Measurements from ENCODE around the gene GRIA1.

The GRIA1 gene

GRCh38 chr5:153500178-153500577 lies 9.7 kb downstream of the GRIA1 start:
- DNase-seq: no peak

DNA sequence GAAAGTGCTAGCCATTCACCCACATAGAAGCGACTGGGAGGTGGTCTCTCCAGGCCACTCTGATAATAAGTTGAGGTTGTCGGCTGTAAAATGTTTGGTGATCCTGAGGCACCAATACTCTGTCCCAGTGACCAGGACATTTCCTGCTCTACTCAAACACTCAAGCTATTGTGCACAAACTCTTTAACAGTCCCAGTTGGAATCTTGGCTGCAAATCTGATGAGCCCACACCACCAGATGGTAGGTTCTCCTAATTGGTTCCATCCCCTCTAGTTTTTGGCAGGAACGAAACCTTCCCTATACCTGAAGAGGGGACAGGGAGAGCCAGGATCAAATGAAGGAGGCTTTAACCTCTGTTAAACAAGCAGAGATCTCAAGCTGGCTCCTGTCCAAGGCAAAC lies 14.3 kb downstream of the GRIA1 start:
- no peak for DNase-seq

DNA sequence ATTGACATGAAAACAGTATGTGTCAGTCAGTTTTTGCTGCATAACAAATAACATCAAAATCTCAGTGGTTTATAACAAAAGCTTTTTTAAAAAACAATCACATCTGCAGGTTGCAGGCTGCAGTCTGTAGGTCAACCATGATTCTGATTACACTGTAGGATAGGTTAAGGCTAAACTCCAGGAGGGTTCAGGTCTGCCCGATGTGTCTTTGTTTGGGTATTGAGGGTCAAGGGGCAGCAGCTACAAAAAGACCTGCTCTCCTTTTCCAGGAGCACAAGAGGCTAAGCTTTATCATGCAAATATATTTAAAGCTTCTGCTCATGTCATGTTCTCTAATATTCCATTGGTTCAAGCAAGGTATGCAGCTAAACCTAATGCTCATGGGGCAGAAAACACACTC lies 18.2 kb downstream of the GRIA1 start:
- no peak for DNase-seq

DNA sequence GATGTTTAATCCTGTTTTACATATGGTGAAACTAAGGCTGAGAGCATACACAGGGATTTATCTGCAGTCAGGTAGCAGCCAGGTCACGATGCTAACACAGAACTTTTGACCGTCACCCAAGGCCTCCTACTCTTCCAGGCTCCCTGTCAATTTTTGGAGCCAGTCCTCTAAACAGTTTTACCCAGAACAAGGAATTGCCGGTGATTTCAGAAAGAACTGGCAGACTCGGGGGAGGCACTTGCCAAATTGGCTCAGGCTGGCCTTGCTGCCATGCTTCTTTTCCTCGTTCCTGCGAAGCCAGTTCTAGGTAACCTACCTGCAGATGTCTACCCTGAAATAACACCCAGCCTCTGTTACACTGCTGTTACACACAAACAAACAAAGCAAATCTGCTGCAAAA lies 21.2 kb downstream of the GRIA1 start:
- DNase-seq: no peak

GRCh38 chr5:153513156-153513555 lies 22.7 kb downstream of the GRIA1 start:
- DNase-seq: no peak

- DNase-seq: no peak
Measured at GRCh38 chr5:153515301-153515700, 24.8 kb downstream of the GRIA1 start.

DNA sequence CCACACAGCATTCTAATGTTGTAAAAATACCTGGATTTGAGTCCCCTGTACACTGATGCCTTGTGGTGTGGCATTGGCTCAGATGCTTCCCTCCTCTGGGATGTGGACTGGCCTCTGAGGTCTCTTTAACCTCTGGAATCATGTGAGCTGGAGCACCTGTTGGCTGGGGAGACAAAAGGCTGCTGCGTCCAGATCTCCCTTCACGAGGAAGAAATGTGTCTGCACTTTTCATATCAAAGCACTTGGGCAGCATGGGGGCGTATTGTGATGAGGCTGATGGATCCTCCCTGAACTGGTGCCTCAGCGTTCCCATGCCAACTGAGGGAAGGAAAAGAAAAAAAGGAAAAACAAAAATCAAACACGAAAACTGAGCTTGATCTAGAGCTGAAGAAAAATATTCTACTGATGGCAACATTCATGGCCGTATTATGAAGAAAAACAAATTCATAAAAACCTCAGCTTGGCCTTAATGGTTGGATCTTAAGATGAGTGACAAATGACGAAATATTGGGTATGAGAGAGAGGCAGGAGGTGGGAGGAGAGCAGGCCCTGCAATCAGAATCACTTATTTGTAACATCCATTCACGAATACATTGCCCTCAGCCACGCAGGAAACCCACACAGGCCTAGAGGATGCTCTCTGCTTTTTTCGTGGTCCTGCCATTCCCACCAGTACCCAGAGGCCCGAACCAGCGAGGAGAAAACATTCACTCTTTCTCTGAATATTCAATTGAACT lies 26.2 kb downstream of the GRIA1 start:
- no peak for DNase-seq

- DNase-seq: no peak
Measured at GRCh38 chr5:153517241-153517611, 26.8 kb downstream of the GRIA1 start.

DNA sequence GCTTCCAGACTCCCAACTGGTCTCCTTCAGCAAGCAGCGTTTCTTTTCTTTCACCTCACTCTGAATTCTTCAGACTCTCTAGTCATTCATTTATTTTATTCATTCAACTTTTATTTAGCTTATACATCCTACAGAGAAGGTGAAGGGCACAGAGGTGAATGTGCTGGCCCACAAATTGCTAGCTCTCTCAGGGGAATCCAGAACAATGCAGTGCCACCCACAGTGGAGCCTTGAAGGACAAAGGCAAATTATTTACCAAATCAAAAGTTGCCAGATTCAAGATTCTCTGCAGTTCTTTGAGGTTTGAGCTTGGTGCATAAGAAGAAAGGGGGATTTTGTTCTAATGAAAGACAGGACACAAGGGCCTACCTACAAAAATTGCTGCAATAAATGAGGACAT lies 29.7 kb downstream of the GRIA1 start:
- no peak for DNase-seq

DNA sequence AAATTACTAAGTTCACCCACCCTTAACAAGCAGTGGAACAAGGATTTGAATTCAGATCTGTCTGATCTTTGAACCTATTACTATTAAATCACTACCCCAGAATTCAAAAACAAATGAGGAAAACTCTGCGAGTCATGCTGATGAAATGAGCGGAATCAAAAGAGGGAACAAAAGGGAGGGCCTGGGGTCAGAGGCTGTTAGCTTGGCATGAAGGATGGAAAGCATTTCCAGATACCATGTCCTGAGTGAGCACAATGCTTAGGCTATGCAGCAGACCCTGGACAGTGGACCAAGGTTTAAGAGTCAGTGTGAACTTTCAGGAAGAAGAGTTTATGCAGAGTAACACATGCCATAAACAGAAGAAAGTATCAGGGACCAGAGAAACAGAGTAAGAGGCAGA lies 30.5 kb downstream of the GRIA1 start:
- no peak for DNase-seq

- DNase-seq: no peak
Measured at GRCh38 chr5:153523211-153523610, 32.7 kb downstream of the GRIA1 start.

- DNase-seq: no peak
Measured at GRCh38 chr5:153523831-153524230, 33.4 kb downstream of the GRIA1 start.

- no peak for DNase-seq
Measured at GRCh38 chr5:153525536-153525935, 35.1 kb downstream of the GRIA1 start.

DNA sequence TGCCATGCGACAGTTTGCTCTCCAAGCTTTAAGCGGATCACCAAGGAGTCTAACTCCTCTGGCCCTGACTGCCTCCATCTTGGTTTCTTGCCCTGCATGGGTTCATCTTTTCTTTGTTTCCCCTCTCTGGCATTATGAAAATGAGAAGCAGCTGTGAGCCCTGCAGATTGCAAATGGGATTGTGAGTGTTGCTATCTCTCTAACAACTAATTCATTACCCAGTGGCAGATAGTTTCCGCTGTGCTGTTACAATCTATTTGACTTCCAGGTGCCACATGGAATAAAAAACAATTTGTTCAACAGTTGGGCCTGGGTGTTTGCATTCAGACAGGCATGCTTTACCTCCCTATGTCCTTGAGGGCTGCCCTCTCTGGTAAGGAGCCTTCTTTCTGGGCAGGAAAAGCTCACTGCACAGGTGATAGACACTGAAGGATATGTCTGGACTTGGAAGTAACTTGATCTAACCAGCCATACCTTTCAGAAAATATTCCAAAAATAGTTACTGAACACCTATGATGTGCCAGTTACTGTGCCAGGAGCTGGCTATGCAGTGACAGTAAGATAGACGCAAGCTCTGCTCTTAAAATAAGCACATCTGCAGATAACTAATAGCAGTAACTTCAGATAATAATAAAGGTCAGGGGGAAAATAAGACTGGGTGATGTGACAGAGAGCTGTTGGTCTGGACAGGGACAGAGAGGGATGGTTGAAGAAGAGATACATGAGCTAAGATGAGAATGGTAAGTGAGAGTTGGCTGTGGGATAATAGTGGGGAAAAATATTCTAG lies 40.1 kb downstream of the GRIA1 start:
- no peak for DNase-seq

GRCh38 chr5:153533546-153533945 lies 43.1 kb downstream of the GRIA1 start:
- no peak for DNase-seq

DNA sequence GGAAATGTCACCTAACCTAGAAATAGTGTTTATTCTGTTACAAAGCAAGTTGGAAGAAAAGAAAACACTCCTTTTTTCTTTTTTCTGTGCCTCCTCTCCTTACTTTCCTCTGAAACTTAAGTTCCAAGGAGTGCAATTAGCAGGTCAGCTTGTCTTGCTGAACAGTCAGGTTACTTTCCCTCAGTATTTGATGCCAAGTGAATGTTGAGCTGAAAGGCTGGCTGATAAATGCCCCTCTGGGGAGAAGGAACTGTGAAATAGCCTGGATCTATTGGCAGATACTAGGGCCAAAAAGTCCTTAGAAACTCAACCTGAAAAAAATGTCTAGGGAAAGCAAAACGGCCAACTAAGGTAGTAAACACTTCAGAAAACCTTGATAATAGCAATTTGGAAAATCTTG lies 43.6 kb downstream of the GRIA1 start:
- DNase-seq: no peak

DNA sequence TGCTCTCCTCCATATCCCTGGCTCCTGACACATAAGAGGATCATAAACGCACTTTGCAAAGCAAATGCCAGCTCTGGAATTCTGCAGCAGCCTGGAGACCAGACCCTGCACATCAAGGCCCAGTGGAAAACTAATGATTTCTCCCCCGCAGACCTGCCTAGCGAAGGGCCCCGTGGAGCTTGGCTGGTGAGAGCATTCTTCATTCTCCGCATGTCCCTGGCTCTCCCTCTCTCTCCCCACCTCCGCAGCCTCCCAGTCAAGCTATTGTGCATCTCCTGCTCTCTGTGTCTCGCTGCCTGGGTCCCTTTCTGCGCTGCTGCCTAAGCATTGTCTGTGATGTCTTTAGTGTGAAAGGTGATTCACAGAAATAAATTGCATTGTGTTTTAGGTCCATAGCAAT lies 46.7 kb downstream of the GRIA1 start:
- no peak for DNase-seq

- no peak for DNase-seq
Measured at GRCh38 chr5:153539983-153540382, 49.5 kb downstream of the GRIA1 start.

GRCh38 chr5:153542536-153542935 lies 52.1 kb downstream of the GRIA1 start:
- DNase-seq: no peak

- no peak for DNase-seq
Measured at GRCh38 chr5:153543288-153543687, 52.8 kb downstream of the GRIA1 start.

DNA sequence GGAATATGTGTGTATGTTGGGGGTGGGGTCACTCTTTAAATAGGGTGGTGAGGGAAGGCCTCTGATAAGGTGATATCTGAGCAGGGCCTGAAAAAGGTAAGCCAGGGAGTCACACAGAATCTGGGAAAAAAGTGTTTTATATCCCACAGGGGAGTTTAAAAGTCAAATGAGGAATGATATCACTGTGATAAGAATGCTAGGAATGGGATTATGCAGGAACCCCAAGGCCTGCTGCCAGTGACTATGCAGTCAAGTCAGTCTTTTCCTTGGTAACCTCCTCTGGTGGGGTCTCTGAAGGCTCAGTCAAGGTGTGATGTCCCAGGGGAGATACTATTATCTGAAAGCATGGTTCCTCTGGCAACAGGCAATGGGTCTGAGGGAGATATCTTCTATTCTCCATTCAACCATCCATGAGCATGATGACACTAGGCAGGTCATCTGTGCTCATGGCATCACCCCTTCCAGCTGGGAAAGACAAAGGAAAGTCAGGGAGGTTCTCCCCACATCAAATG lies 53.5 kb downstream of the GRIA1 start:
- no peak for DNase-seq

DNA sequence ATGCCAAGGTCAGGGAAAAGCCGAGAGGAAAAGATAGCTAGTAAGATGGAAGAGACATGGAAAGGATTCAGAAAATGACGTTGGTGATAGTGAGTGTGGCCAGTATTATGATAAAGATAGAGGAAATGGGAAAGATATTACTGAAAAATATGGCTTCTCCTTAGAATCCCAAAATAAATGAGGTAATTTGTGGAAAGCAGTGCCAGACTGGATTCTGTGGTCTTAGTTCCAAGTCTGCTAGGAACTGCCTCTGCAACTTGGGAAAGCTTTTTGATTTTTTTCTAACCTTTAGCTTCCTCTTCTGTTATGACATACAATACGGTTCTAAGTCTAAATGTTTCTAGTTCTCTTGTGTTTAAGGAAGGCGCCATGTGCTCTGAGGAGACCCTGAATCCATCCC lies 54.2 kb downstream of the GRIA1 start:
- no peak for DNase-seq

DNA sequence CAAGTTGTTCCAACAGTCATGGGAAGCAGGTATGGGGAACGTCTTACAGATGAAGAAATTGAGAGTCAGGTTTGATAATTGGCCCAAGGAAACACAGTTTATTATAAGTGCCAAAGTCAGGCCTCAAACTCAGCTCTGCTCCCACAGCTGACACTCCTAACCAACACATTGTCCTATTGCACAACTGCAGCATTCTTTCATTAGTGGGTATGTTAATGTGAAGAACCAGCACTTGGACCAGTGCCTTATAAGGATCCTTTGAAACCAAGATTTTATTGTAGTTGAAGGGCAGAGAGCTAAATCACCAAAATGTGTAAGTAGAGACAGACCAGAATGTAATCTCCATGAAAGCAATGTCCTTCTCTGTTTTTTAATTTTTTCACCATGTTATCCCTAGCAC lies 56.1 kb downstream of the GRIA1 start:
- no peak for DNase-seq

GRCh38 chr5:153551537-153552079 lies 61.1 kb downstream of the GRIA1 start:
- peak; percentile 2 for DNase-seq

Data from GDM1 (cell line).